ENCODE data around the gene EDIL3. TPM values are rescaled to one million over a fixed set of nuclear protein-coding genes. Genes with fewer than 3 reads are reported as not detected.

The EDIL3 gene
- total and polyA plus RNA-seq, 7 donors, result 3.5 to 57.3 (median 37.1) TPM

DNA sequence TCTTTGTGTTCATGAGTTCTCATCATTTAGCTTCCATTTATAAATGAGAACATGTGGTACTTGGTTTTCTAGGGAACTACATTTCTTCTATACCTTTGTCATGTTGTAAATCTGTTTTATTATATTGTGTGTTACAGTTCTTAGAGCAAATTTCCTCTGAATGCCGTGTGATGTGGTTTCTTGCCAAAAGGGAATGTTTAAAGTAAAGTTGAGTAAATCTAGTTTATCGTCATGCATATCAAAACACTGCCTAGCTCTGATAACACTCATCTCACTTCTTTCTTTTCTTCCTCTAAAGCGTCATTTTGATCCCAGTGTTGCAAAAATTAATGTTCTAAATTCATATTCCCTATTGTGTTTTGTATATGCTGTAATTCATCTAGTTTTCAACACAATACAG, 368.6 kb downstream of the EDIL3 start:
- DNase-seq, result no peak
- Histone ChIP-seq H3K4me1 (peaks cover 0 to 7% (median 0%) of the 10 kb centered on the region in 4 donors), H3K4me3 (no peak overlapping the region), H3K9me3 (no peaks in the 10 kb centered on the region), H3K27ac (no peak overlapping the region), H3K36me3 (no peaks in the 10 kb centered on the region), H3K27me3 (no peaks in the 10 kb centered on the region)
- peak in 2 of 4 donors; percentile 18 to 43 for TF ChIP-seq POLR2AphosphoS5 (IDR thresholded peaks at IDR 0.05)
- no peak for TF ChIP-seq EP300 (IDR thresholded peaks at IDR 0.05)
- 59 to 61% methylated on average over 3 of the region's 3 CpGs for WGBS, 2 donors
- intact Hi-C loops (cut with DNase I), result loop anchor here (10.0 kb wide), 1 partner anchor 369 kb away; the partner anchor contains the start of gene EDIL3

- Histone ChIP-seq H3K36me3 (no peaks in the 10 kb centered on the region), H3K27ac (no peak overlapping the region), H3K4me3 (no peak overlapping the region), H3K27me3 (no peaks in the 10 kb centered on the region), H3K4me1 (peaks cover 0 to 7% (median 0%) of the 10 kb centered on the region in 4 donors), H3K9me3 (no peaks in the 10 kb centered on the region)
- no peak for TF ChIP-seq POLR2A (IDR thresholded peaks at IDR 0.05)
- no peak for TF ChIP-seq EP300 (IDR thresholded peaks at IDR 0.05)
- DNase-seq, result no peak
- intact Hi-C loops (cut with DNase I), result loop anchor here (10.0 kb wide), 1 partner anchor 370 kb away; the partner anchor contains the start of gene EDIL3
Observed at GRCh38 chr5:84014966-84015365, 369.7 kb downstream of the EDIL3 start.

GRCh38 chr5:83993803-83994202, 390.9 kb downstream of the EDIL3 start:
- intact Hi-C loops (cut with DNase I), result no loop called here
- no peak for DNase-seq
- Histone ChIP-seq H3K4me1 (no peaks in the 10 kb centered on the region), H3K27ac (no peak overlapping the region), H3K9me3 (no peaks in the 10 kb centered on the region), H3K4me3 (no peak overlapping the region), H3K27me3 (no peaks in the 10 kb centered on the region), H3K36me3 (no peaks in the 10 kb centered on the region)
- TF ChIP-seq EP300 (IDR thresholded peaks at IDR 0.05) (no peak), POLR2AphosphoS5 (IDR thresholded peaks at IDR 0.05) (no peak), POLR2A (IDR thresholded peaks at IDR 0.05) (no peak), CTCF (IDR thresholded peaks at IDR 0.05) (no peak)
- 44 to 72% methylated on average over 2 of the region's 2 CpGs for WGBS, 2 donors

- TF ChIP-seq POLR2AphosphoS5 (IDR thresholded peaks at IDR 0.05), result no peak
- TF ChIP-seq CTCF (IDR thresholded peaks at IDR 0.05), result no peak
- no peak for TF ChIP-seq EP300 (IDR thresholded peaks at IDR 0.05)
- no peak for TF ChIP-seq POLR2A (IDR thresholded peaks at IDR 0.05)
- no peaks in the 10 kb centered on the region for H3K36me3 ChIP-seq
- H3K27me3 ChIP-seq, result no peaks in the 10 kb centered on the region
- WGBS, 2 donors, result 97% methylated on average over 9 of the region's 9 CpGs
- intact Hi-C loops (cut with DNase I), result no loop called here
- no peak overlapping the region for H3K4me3 ChIP-seq
- H3K9me3 ChIP-seq, result no peaks in the 10 kb centered on the region
- no peak for DNase-seq
- H3K27ac ChIP-seq, result no peak overlapping the region
- H3K4me1 ChIP-seq, result no peaks in the 10 kb centered on the region
Observed at GRCh38 chr5:83991566-83992224, 393.0 kb downstream of the EDIL3 start.

DNA sequence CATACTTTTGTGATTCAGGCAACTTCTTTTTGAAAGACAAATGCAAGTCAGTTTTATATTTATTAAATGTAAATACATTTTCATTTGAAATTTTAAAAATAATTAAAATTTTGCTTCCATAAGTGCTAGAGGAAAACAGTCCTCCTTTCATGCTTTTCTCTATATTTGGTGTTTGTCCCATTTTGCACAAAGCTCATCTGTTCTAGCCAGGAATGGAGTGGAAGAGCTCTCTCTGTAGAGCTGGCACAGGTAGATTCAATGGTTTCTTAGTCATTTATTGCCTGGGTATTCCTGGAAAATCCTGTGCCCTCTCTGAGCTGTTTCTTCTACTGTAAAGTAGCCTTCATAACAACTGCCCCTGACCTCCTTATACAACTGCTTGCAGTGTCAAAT, 396.4 kb downstream of the EDIL3 start:
- no peak for DNase-seq
- no peaks in the 10 kb centered on the region for H3K9me3 ChIP-seq
- no peaks in the 10 kb centered on the region for H3K4me1 ChIP-seq
- H3K27ac ChIP-seq, result no peak overlapping the region
- intact Hi-C loops (cut with DNase I), result no loop called here
- H3K4me3 ChIP-seq, result no peak overlapping the region
- no peaks in the 10 kb centered on the region for H3K27me3 ChIP-seq
- TF ChIP-seq EP300 (IDR thresholded peaks at IDR 0.05) (no peak), POLR2A (IDR thresholded peaks at IDR 0.05) (no peak)
- no peaks in the 10 kb centered on the region for H3K36me3 ChIP-seq

GRCh38 chr5:83987513-83988292, 397.0 kb downstream of the EDIL3 start:
- Histone ChIP-seq H3K27me3 (no peaks in the 10 kb centered on the region), H3K4me3 (no peak overlapping the region), H3K27ac (no peak overlapping the region), H3K4me1 (no peaks in the 10 kb centered on the region), H3K36me3 (no peaks in the 10 kb centered on the region), H3K9me3 (no peaks in the 10 kb centered on the region)
- DNase-seq, result no peak
- 62 to 83% methylated on average over 4 of the region's 4 CpGs for WGBS, 2 donors
- TF ChIP-seq POLR2AphosphoS5 (IDR thresholded peaks at IDR 0.05), result no peak
- TF ChIP-seq CTCF (IDR thresholded peaks at IDR 0.05), result no peak
- no peak for TF ChIP-seq EP300 (IDR thresholded peaks at IDR 0.05)
- no peak for TF ChIP-seq POLR2A (IDR thresholded peaks at IDR 0.05)
- intact Hi-C loops (cut with DNase I), result no loop called here

Data from sigmoid colon (tissue), 7 donors.